Ramos (cell line): ENCODE data around the gene PRRG3.

Source experiments
- in situ Hi-C: fragments of 300-500 bp; cut with MboI; formaldehyde crosslinking; loops from one replicate; pipeline ENCODE4 v1.14.3; 2022; ENCODE audit warnings: low sequenced_read_pairs; ENCODE audit not compliant: unreplicated experiment

PRRG3 gene

DNA sequence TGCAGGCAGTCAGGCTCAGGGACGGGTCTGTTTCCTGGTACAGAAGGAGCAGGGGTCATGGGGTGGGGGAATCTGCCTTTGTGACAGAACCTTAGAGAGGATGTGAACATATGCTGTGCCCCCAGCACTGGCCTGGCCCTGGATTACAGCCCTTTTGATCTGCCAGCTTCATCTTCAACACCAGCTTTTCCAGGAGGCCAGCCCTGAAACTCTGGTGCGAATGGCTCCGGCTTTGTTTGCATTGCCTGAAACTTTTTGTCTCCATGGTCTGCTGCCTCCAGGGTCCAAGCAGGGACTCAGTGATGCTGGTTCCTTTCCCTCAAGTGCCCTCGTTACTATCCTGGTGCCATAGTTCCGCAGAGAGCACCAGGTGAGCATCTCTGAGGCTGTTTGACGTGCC, 41.4 kb downstream of the PRRG3 start:
- in situ Hi-C loops, result no loop called here

DNA sequence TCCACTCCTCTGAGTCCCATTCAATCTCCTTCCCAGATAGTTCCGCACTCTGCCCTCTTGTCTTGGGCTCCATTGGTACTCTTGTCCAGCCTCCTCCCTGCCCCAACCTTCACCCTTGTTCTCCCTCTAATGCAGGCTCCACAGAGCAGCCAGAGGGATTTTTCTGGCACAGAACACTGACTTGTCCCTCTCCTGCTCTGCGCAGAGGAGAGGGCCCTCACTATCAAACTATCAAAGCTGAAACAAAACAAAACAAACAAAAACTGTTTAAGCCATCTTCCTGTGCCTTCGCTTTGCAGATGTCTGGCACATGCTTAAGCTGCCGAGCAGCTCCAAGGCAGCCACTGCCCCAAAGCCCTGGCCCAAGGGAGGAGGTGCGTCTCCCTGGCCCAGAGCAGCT, 42.2 kb downstream of the PRRG3 start:
- in situ Hi-C loops, result no loop called here

DNA sequence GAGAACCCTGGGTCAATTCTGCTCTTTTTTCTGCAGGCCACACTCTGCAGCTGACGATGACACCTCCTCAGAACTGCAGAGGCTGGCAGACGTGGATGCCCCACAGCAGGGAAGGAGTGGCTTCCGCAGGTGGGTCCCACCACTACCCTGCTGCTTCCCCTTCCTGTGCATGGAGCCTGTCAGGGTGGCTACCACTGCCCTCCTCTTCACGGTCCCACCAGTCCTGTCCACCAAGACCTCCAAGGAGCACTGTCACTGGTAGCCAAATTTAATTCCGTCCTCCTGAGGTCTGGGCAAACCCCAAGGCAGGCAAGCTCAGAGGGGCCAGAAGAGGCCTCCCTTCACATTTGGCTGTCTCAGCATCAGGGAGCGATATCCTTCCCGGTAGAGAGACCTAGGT, 43.5 kb downstream of the PRRG3 start:
- in situ Hi-C loops, result no loop called here

DNA sequence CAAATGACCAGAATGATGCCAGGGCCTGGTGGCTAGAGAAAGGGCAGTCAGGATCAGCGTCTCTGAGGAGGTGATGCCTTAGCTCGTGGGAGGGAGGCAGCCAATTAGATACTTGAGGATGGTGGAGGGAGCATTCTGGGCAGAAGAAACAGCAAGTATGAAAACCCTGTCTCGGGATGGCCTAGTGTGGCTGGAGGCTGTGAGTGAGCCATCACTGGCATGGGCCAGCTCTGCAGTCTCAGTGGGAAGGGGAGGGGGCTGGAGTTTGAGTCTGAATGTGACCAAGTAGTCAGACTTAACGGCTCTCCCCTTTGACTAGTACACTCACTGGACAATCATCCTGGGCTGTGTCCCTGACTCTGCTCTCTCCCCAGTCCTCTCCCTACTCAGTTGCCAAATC, 46.3 kb downstream of the PRRG3 start:
- in situ Hi-C loops, result no loop called here

DNA sequence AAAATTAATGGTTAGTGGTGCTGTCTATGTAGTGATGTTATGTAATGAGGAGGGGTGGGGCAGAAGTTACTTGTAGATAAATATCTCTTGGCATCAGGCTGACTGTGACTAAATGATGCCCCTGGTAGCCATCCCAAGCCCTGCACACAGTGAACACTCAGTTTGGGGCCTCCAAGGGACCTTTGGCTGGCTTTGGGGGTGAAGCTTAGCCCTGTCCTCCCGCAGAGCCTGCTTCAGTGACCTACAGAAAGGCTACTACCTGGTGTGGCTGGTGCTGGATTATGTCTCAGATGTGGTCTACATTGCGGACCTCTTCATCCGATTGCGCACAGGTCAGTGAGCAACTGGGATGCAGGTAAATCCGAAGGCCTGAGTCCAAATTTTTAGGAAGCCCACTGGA, 47.1 kb downstream of the PRRG3 start:
- in situ Hi-C loops, result no loop called here

DNA sequence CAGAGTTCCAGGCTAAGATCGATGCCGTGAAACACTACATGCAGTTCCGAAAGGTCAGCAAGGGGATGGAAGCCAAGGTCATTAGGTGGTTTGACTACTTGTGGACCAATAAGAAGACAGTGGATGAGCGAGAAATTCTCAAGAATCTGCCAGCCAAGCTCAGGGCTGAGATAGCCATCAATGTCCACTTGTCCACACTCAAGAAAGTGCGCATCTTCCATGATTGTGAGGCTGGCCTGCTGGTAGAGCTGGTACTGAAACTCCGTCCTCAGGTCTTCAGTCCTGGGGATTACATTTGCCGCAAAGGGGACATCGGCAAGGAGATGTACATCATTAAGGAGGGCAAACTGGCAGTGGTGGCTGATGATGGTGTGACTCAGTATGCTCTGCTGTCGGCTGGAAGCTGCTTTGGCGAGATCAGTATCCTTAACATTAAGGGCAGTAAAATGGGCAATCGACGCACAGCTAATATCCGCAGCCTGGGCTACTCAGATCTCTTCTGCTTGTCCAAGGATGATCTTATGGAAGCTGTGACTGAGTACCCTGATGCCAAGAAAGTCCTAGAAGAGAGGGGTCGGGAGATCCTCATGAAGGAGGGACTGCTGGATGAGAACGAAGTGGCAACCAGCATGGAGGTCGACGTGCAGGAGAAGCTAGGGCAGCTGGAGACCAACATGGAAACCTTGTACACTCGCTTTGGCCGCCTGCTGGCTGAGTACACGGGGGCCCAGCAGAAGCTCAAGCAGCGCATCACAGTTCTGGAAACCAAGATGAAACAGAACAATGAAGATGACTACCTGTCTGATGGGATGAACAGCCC, 48.6 kb downstream of the PRRG3 start:
- in situ Hi-C loops, result no loop called here

DNA sequence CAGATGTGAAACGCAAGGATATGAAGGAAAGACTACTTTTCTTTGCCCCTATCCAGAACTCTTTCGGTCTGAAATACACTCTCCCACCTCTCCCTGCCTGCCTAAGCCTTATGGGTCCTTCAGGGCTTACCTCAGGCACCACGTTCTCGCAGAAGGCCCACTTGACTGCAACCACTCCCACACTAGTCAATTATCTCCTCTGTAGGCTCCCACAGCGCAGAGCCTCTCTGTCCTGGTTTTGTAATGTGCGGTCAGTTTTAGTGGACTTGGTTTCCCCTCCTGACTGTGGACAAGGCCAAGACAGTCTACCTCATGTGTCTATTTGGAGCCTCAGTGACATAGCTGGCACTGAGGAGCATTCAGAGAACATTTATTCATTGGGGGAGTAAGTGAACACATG, 50.4 kb downstream of the PRRG3 start:
- in situ Hi-C loops, result no loop called here

DNA sequence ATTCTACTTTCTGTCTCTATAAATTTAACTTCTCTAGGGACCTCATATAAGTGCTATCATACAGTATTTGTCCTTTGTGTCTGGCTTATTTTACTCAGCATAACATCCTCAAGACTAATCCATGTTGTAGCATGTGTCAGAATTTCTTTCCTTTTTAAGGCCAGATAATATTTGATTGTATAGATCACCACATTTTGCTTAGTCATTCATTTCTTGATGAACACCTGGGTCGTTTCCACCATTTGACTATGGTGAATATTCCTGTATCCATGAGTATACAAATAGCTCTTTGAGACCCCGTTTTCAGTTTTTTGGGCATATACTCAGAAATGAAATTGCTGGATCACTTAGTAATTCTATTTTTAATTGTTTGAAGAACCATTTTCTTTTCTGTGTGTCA, 51.2 kb downstream of the PRRG3 start:
- in situ Hi-C loops, result no loop called here

DNA sequence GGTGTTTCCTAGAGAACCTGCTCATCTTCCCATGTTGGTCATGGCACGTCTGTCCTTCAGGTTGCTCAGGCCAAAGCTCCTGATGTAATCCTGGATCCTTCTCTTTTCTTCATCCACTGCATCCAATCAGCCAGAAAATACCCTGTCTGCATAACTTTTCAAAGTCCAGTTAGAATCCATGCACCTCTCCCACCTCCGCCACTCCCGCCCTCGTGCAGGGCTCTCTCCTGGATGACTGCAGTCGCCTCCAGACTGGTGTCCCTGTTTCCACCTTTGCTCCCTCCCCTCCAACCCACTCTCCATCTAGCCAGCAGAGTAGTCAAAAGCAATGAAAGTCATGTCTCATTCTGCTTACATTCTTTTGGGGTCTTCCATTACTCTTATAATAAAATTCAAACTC, 55.3 kb downstream of the PRRG3 start:
- in situ Hi-C loops, result no loop called here

DNA sequence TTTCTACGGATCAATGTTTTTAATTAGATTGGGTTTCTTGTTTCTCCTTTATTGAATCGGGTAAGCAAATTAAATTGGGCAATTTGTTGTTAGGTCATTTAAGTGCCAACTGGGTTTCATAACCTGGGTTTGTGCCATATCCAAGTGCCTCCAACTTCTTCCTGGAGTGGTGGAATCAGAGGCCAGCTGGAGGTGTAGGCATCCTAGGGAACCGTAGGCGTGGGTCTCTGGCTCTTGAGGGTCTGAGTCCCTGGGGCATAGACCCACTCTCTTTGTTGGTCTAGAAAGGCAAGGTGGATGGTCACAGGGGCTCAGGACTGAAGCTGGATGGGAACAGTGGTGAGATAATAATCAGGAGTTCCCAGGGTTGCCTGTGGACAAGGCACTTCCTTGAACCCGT, 57.6 kb downstream of the PRRG3 start:
- in situ Hi-C loops, result no loop called here

DNA sequence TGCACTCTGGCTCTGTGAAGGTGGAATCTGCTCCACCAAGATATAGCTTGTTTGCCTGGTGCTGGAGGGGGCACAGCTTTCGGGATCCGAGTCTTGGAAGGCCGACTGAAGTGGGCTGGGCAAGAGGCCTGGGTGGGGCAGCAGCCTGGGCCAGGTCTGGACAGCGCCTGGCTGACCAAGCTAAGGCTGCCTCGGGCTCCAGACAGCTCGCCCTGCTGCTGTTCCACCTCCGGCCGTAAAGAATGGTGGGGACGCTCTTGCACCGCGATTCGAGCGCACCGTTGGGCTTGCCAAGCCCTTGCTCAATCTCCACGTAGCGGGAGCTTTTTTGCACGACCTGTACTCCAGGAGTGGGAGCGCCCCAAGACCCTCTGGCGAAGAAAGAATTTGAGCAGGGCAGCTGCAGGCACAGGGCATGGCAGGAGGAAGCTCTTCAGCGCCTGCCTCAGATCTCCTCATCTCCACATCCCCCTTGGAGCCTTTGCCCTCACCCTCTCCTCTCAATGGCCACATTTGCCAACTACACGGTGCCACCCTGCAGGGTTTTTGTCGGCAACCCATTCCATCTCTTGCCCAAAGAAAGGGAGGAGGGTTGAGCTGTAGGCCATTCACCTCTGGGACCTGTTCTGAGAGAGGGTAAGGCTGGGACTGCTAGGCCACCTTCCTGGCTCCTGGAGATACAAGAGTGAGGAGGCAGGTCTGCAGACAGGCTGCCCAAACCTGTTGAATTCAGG, 58.2 kb downstream of the PRRG3 start:
- in situ Hi-C loops, result no loop called here

DNA sequence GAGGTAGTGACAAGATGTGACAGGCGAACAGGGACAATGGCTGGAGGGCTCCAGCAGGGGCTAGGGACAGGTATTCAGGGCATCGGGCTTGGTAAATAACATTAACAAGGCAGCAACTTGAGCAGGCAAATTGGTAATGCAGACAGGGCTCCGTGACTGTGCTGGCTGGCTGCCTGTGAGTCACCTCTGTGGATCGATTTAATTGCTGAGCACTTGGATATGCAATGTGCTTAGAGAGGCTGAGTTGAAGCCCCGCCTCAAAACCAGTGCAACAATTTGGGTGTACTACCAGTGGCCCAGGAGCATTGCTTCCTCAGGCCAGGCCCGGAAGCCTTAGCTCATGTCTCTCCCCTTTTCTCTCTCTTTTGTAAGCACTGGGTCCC, 58.8 kb downstream of the PRRG3 start:
- in situ Hi-C loops, result no loop called here

DNA sequence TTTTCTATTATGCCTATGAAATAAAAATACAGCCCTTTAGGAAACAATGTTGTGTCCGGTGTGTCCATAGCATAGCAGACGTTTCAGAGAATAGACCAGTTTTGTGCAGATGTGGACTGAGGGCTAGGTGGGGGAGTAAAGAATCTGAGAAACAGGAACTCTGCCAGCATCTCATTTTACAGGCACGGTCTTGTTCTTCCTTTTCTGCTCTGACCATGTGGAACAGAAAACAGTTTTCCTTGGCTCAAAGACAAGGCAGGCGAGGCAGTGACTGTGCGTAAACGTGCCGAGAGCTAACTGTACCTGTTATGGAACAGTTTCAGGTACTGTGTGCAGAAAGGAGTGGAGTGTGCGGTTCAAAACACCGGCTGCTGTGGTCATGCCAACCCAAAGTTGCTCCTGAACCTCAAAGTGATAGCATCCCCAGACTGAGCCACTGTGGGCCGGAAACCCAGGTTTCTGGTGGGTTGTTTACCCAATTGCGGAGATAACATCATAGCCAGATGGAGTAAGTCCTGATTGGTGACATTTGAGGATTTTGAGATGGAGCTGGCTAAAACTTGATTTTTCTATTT, 59.5 kb downstream of the PRRG3 start:
- in situ Hi-C loops, result no loop called here
